ENCODE measurements around the gene PDE6G.

DNA sequence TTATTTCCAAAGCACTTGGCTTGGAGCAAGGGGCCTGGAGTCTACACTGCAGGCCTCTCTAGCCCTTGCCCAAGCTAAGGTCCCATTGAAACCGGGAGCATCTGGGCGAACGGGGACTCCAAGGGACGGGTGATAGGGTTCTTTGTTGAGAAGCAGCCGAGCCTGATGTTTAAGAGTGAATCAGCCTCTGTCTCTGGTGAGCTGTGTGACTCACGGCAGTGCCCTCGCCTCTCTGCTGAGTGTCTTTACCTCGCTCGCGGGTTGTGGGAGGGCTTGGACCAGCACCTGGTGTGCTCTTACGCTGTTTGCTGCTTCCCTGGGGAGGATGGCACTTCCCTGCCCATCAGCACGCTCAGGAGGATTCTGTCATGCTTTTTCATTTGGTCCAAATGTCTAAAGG, 28.8 kb upstream of the PDE6G start:
- no peak for TF ChIP-seq CREB1 (IDR thresholded peaks at IDR 0.05; ENCODE audit: low read depth)
- TF ChIP-seq, protein P1, sequence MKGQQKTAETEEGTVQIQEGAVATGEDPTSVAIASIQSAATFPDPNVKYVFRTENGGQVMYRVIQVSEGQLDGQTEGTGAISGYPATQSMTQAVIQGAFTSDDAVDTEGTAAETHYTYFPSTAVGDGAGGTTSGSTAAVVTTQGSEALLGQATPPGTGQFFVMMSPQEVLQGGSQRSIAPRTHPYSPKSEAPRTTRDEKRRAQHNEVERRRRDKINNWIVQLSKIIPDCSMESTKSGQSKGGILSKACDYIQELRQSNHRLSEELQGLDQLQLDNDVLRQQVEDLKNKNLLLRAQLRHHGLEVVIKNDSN (IDR thresholded peaks at IDR 0.05), result no peak
- no peak for TF ChIP-seq FOXM1 (IDR thresholded peaks at IDR 0.05; ENCODE audit: borderline replicate concordance, low read depth)
- TF ChIP-seq, protein P2, sequence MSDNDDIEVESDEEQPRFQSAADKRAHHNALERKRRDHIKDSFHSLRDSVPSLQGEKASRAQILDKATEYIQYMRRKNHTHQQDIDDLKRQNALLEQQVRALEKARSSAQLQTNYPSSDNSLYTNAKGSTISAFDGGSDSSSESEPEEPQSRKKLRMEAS (IDR thresholded peaks at IDR 0.05), result no peak
- TF ChIP-seq TAF1 (IDR thresholded peaks at IDR 0.05; ENCODE audit: low read depth), result no peak
- TF ChIP-seq, protein P3, sequence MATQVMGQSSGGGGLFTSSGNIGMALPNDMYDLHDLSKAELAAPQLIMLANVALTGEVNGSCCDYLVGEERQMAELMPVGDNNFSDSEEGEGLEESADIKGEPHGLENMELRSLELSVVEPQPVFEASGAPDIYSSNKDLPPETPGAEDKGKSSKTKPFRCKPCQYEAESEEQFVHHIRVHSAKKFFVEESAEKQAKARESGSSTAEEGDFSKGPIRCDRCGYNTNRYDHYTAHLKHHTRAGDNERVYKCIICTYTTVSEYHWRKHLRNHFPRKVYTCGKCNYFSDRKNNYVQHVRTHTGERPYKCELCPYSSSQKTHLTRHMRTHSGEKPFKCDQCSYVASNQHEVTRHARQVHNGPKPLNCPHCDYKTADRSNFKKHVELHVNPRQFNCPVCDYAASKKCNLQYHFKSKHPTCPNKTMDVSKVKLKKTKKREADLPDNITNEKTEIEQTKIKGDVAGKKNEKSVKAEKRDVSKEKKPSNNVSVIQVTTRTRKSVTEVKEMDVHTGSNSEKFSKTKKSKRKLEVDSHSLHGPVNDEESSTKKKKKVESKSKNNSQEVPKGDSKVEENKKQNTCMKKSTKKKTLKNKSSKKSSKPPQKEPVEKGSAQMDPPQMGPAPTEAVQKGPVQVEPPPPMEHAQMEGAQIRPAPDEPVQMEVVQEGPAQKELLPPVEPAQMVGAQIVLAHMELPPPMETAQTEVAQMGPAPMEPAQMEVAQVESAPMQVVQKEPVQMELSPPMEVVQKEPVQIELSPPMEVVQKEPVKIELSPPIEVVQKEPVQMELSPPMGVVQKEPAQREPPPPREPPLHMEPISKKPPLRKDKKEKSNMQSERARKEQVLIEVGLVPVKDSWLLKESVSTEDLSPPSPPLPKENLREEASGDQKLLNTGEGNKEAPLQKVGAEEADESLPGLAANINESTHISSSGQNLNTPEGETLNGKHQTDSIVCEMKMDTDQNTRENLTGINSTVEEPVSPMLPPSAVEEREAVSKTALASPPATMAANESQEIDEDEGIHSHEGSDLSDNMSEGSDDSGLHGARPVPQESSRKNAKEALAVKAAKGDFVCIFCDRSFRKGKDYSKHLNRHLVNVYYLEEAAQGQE (IDR thresholded peaks at IDR 0.05; ENCODE audit: low read depth), result no peak
- no peak for TF ChIP-seq YY1 (IDR thresholded peaks at IDR 0.05; ENCODE audit: low read depth)
- TF ChIP-seq EP300 (IDR thresholded peaks at IDR 0.05; ENCODE audit: borderline replicate concordance), result no peak
- no peak for TF ChIP-seq RAD21 (IDR thresholded peaks at IDR 0.05; ENCODE audit: low read depth)
- TF ChIP-seq NFIC (IDR thresholded peaks at IDR 0.05), result no peak
- no peak for TF ChIP-seq CEBPB (IDR thresholded peaks at IDR 0.05)
- no peak for TF ChIP-seq TCF12 (IDR thresholded peaks at IDR 0.05; ENCODE audit: low read depth)
- no peak for TF ChIP-seq EGR1 (IDR thresholded peaks at IDR 0.05)
